K562 (cell line): ENCODE results near the gene TMA7B. TPM values are rescaled to one million over a fixed set of nuclear protein-coding genes. Genes with fewer than 3 reads are reported as not detected.
A peak's percentile ranks its signal among the peaks of the same experiment; 100 is the strongest.

ENCODE experiments used
- BHLHE40 ChIP-seq: IDR thresholded peaks from 2 replicates; pipeline ENCODE4 v1.6.1; 2011; ENCODE audit warnings: low read length, improper control_type of control experiment
- BRCA1 ChIP-seq, 2 experiments: fragments of 450-650 bp in 1 of 2; sonication (generic) in 1 of 2; formaldehyde crosslinking in 1 of 2; IDR thresholded peaks; 2 replicates each; pipeline versions ENCODE4 v1.5.0 to v1.6.1; 2017 to 2020; ENCODE audit warnings: mild to moderate bottlenecking in 1 of 2, missing genetic modification reagents in 1 of 2
- CBX1 ChIP-seq: sonication (generic); IDR thresholded peaks from 2 replicates; pipeline ENCODE4 v1.6.1; 2016; ENCODE audit warnings: antibody characterized with exemption, low read depth, mild to moderate bottlenecking
- CCNT2 ChIP-seq: IDR thresholded peaks from 2 replicates; pipeline ENCODE4 v1.6.1; 2011; ENCODE audit warnings: borderline replicate concordance, low read depth, mild to moderate bottlenecking, moderate library complexity, mixed read lengths, low read length; ENCODE audit not compliant: insufficient read length; ENCODE audit errors: extremely low read depth
- CEBPG ChIP-seq, 3 experiments: fragments of 200-800 bp in 1 of 3; sonication (Bioruptor generic) in 1 of 3; sonication (generic) in 1 of 3; formaldehyde crosslinking in 1 of 3; IDR thresholded peaks in 2 of 3; conservative IDR thresholded peaks in 1 of 3; 2 replicates each; pipeline versions ENCODE4 v1.6.1 to v1.8.0; 2016 to 2022; ENCODE audit warnings: missing compliant biosample characterization in 2 of 3, missing genetic modification characterization in 2 of 3, mild to moderate bottlenecking in 1 of 3, missing genetic modification reagents in 1 of 3
- DNMT1 ChIP-seq: fragments of 450-650 bp; IDR thresholded peaks from 2 replicates; pipeline ENCODE4 v1.6.1; 2016; ENCODE audit warnings: antibody characterized with exemption, mild to moderate bottlenecking
- ELF4 ChIP-seq: fragments of 450-650 bp; formaldehyde crosslinking; IDR thresholded peaks from 2 replicates; pipeline ENCODE4 v1.4.0; 2022; ENCODE audit warnings: missing genetic modification characterization
- EP300 ChIP-seq: IDR thresholded peaks from 2 replicates; pipeline ENCODE4 v1.6.1; 2012; ENCODE audit warnings: low read length, improper control_type of control experiment
- ETV1 ChIP-seq: fragments of 450-650 bp; conservative IDR thresholded peaks from 2 replicates; pipeline ENCODE4 v1.6.1; 2016; ENCODE audit warnings: missing genetic modification characterization, control low read depth, low read depth, missing compliant biosample characterization
- EZH2 ChIP-seq: IDR thresholded peaks from 2 replicates; pipeline ENCODE4 v1.6.1; 2012; ENCODE audit warnings: low read depth, mild to moderate bottlenecking, inconsistent platforms, low read length, borderline replicate concordance
- GABPB2 ChIP-seq: fragments of 250-450 bp; sonication (Bioruptor Pico); conservative IDR thresholded peaks from 2 replicates; pipeline ENCODE4 v1.5.1; 2021; ENCODE audit warnings: mild to moderate bottlenecking
- HNRNPH1 ChIP-seq: fragments of 200-400 bp; formaldehyde crosslinking; optimal IDR thresholded peaks from 2 replicates; pipeline ENCODE3; 2017; ENCODE audit warnings: low read depth, mild to moderate bottlenecking, low read length, moderate library complexity
- HNRNPLL ChIP-seq: fragments of 200-400 bp; formaldehyde crosslinking; IDR thresholded peaks from 2 replicates; pipeline ENCODE4 v1.6.1; 2017; ENCODE audit warnings: low read length, low read depth, mild to moderate bottlenecking; ENCODE audit not compliant: poor library complexity, severe bottlenecking
- MYC ChIP-seq, 2 experiments: fragments of 250-450 bp in 1 of 2; sonication (Bioruptor Pico) in 1 of 2; IDR thresholded peaks; 2 replicates each; pipeline versions ENCODE4 v1.5.1 to v1.6.1; 2012 to 2021; ENCODE audit warnings: low read depth in 2 of 2, borderline replicate concordance in 1 of 2, improper control_type of control experiment in 1 of 2, low read length in 1 of 2, mild to moderate bottlenecking in 1 of 2, moderate library complexity in 1 of 2
- POLR2H ChIP-seq: IDR thresholded peaks from 2 replicates; pipeline ENCODE4 v1.6.1; 2016; ENCODE audit warnings: missing genetic modification characterization, low read depth, mild to moderate bottlenecking, control low read depth, missing compliant biosample characterization, moderate library complexity
- POLR3A ChIP-seq: IDR thresholded peaks from 2 replicates; pipeline ENCODE4 v1.6.1; 2011; ENCODE audit warnings: borderline replicate concordance, mild to moderate bottlenecking, moderate library complexity; ENCODE audit not compliant: insufficient read length, insufficient read depth; ENCODE audit errors: extremely low read depth
- POU5F1 ChIP-seq: fragments of 150-350 bp; IDR thresholded peaks from 2 replicates; pipeline ENCODE4 v1.6.1; 2014; ENCODE audit warnings: borderline replicate concordance, low read length, low read depth, mild to moderate bottlenecking; ENCODE audit not compliant: partially characterized antibody
- PPARD ChIP-seq: fragments of 250-450 bp; sonication (Bioruptor Pico); IDR thresholded peaks from 2 replicates; pipeline ENCODE4 v1.8.0; 2022; ENCODE audit warnings: inconsistent platforms, mild to moderate bottlenecking, moderate library complexity
- SRSF3 ChIP-seq: fragments of 200-400 bp; formaldehyde crosslinking; IDR thresholded peaks from 2 replicates; pipeline ENCODE4 v1.6.1; 2016; ENCODE audit warnings: mild to moderate bottlenecking, low read length, moderate library complexity; ENCODE audit not compliant: insufficient read depth
- TRIM24 ChIP-seq, 2 experiments: fragments of 450-650 bp; IDR thresholded peaks; 2 replicates each; pipeline ENCODE4 v1.6.1; 2016
- ZBTB8A ChIP-seq: fragments of 450-650 bp; IDR thresholded peaks from 2 replicates; pipeline ENCODE4 v1.6.1; 2018; ENCODE audit warnings: mild to moderate bottlenecking, moderate library complexity; ENCODE audit not compliant: partially characterized antibody
- ZFP1 ChIP-seq: fragments of 450-650 bp; formaldehyde crosslinking; IDR thresholded peaks from 2 replicates; pipeline ENCODE4 v1.4.0; 2020; ENCODE audit warnings: mild to moderate bottlenecking, mixed read lengths
- ZNF282 ChIP-seq: sonication (generic); formaldehyde crosslinking; IDR thresholded peaks from 2 replicates; pipeline ENCODE4 v1.8.1; 2023; ENCODE audit warnings: missing genetic modification reagents
- ZNF696 ChIP-seq: fragments of 250-450 bp; sonication (Bioruptor Pico); conservative IDR thresholded peaks from 2 replicates; pipeline ENCODE4 v1.4.0; 2020; ENCODE audit warnings: mild to moderate bottlenecking, moderate library complexity
- ZNF75A ChIP-seq: fragments of 450-650 bp; formaldehyde crosslinking; IDR thresholded peaks from 2 replicates; pipeline ENCODE4 v1.4.0; 2020; ENCODE audit warnings: mild to moderate bottlenecking
- polyA plus RNA-seq, 8 experiments: library from polyadenylated mRNA; depleted of rRNA in 4 of 8; stranded (reverse) in 5 of 8; unstranded in 3 of 8; fragments of >200 nt; fragmentation: Nextera tagmentation in 2 of 8; fragmentation: Illumina TruSeq in 1 of 8; extraction: Ambion mirVana in 2 of 8; extraction: Trizol in 1 of 8; gene quantifications; 2 replicates each; pipeline versions ENCODE4 v1.2.1 to v1.2.3, GENCODE V29; 2011 to 2014; ENCODE audit warnings: inconsistent platforms in 1 of 8, missing spikeins in 1 of 8
- total RNA-seq, 7 experiments: library from RNA; depleted of rRNA in 6 of 7; stranded (reverse); fragments of >200 nt in 6 of 7; fragmentation: Illumina TruSeq in 2 of 7; extraction: Trizol in 2 of 7; gene quantifications; 2 replicates each; pipeline versions ENCODE4 v1.2.1 to v1.2.3, GENCODE V29; 2011 to 2021; ENCODE audit warnings: low replicate concordance in 1 of 7
- TF ChIP-seq, protein P1 (sequence below): fragments of 250-450 bp; sonication (Bioruptor Pico); IDR thresholded peaks from 2 replicates; pipeline ENCODE4 v1.5.0; 2021
- TF ChIP-seq, protein P2 (sequence below): fragments of 200-800 bp; sonication (Bioruptor generic); IDR thresholded peaks from 2 replicates; pipeline ENCODE4 v1.6.1; 2017; ENCODE audit warnings: missing genetic modification characterization, missing compliant biosample characterization

Gene TMA7B
- total and polyA plus RNA-seq, 9 of the 15 experiments (the other 6 are each of a cell fraction or from before 2014, with no cell fraction given), result 5.6 to 14.2 (median 11.8) TPM

DNA sequence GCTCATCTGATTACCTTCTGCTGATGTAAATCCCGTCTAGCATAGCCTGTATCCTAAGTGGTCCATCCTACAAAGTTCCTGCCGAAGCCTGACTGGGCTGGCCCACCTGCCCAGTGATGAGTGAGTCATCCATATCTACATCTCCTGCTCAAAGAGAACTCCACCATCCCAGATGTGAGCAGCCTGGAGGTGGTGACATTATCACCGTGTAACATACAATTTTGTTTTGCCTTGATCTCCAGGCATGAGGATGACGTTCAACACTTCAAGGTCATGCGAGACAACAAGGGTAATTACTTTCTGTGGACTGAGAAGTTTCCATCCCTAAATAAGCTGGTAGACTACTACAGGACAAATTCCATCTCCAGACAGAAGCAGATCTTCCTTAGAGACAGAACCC is 5.6 kb downstream of the TMA7B start (continued):
- TF ChIP-seq CBX1 (no peak), ZNF282 (no peak), PPARD (CRISPR knock-in tag) (no peak), TRIM24 (IDR thresholded peaks at IDR 0.05) (peak; percentile 39 to 74; a peak in 3 of 4 replicates), CCNT2 (peak; percentile 26), SRSF3 (no peak), HNRNPH1 (no peak), ELF4 (CRISPR knock-in tag) (peak; percentile 55; the same call in 1 of the 2 replicates), ZBTB8A (no peak), POLR3A (no peak), CEBPG (CRISPR knock-in tag; IDR thresholded peaks at IDR 0.05) (no peak), CEBPG (tag; conservative IDR thresholded peaks at IDR 0.05 in 1 of 2, IDR thresholded peaks at IDR 0.05 in 1 of 2) (no peak), MYC (IDR thresholded peaks at IDR 0.05; ENCODE audit: low read depth, low read length) (peak; percentile 30; the same call in 1 of the 2 replicates), MYC (CRISPR knock-in tag; IDR thresholded peaks at IDR 0.05; ENCODE audit: borderline replicate concordance, low read depth) (no peak), ZNF696 (no peak), ETV1 (tag) (no peak), HNRNPLL (no peak), BHLHE40 (no peak), DNMT1 (no peak), GABPB2 (no peak), EP300 (peak; percentile 67; the same call in 1 of the 2 replicates), ZNF75A (CRISPR knock-in tag) (no peak), BRCA1 (IDR thresholded peaks at IDR 0.05) (no peak), BRCA1 (CRISPR knock-in tag; IDR thresholded peaks at IDR 0.05) (no peak), POU5F1 (no peak), EZH2 (no peak), POLR2H (tag) (0 out of 2 replicates have a peak, but pooled peaks have one; percentile 10), ZFP1 (CRISPR knock-in tag) (no peak)
- TF ChIP-seq, protein P1, sequence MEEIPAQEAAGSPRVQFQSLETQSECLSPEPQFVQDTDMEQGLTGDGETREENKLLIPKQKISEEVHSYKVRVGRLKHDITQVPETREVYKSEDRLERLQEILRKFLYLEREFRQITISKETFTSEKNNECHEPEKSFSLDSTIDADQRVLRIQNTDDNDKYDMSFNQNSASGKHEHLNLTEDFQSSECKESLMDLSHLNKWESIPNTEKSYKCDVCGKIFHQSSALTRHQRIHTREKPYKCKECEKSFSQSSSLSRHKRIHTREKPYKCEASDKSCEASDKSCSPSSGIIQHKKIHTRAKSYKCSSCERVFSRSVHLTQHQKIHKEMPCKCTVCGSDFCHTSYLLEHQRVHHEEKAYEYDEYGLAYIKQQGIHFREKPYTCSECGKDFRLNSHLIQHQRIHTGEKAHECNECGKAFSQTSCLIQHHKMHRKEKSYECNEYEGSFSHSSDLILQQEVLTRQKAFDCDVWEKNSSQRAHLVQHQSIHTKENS (CRISPR knock-in tag), result no peak
- TF ChIP-seq, protein P2, sequence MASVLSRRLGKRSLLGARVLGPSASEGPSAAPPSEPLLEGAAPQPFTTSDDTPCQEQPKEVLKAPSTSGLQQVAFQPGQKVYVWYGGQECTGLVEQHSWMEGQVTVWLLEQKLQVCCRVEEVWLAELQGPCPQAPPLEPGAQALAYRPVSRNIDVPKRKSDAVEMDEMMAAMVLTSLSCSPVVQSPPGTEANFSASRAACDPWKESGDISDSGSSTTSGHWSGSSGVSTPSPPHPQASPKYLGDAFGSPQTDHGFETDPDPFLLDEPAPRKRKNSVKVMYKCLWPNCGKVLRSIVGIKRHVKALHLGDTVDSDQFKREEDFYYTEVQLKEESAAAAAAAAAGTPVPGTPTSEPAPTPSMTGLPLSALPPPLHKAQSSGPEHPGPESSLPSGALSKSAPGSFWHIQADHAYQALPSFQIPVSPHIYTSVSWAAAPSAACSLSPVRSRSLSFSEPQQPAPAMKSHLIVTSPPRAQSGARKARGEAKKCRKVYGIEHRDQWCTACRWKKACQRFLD (CRISPR knock-in tag), result no peak
